Ascending aorta (tissue), 2 donors: ENCODE results near the gene RUBCNL. TPM values are rescaled to one million over a fixed set of nuclear protein-coding genes. Genes with fewer than 3 reads are reported as not detected.
A peak's percentile ranks its signal among the peaks of the same experiment; 100 is the strongest.

Experiments
- DNase-seq, 2 donors: peaks; one replicate each; pipeline ENCODE4 v3.0.0-alpha.2; 2019; ENCODE audit warnings: low spot score in 2 of 2
- H3K27ac ChIP-seq, 2 donors: fragments of 200-600 bp; sonication (generic); one replicate each; pipeline ENCODE4 v1.5.1; 2016 to 2017; ENCODE audit warnings: mild to moderate bottlenecking in 1 of 2
- H3K27me3 ChIP-seq: fragments of 200-600 bp; sonication (generic); one replicate; pipeline ENCODE4 v1.5.1; 2017
- H3K36me3 ChIP-seq, 2 donors: fragments of 200-600 bp; sonication (generic); one replicate each; pipeline ENCODE4 v1.5.1; 2016
- H3K4me1 ChIP-seq, 2 donors: fragments of 200-600 bp; sonication (generic); one replicate each; pipeline ENCODE4 v1.5.1; 2016 to 2017; ENCODE audit warnings: mild to moderate bottlenecking in 1 of 2
- H3K4me3 ChIP-seq, 2 donors: fragments of 200-600 bp; sonication (generic); one replicate each; pipeline ENCODE4 v1.5.1; 2016 to 2017; ENCODE audit warnings: mild to moderate bottlenecking in 1 of 2
- H3K9me3 ChIP-seq, 2 donors: fragments of 200-600 bp; sonication (generic); one replicate each; pipeline ENCODE4 v1.5.1; 2016
- CTCF ChIP-seq, 3 experiments: fragments of 200-600 bp in 2 of 3; fragments of 450-650 bp in 1 of 3; sonication (generic) in 2 of 3; IDR thresholded peaks; one replicate each; pipeline ENCODE4 v1.5.1; 2016 to 2019; ENCODE audit warnings: antibody characterized with exemption in 3 of 3, mild to moderate bottlenecking in 1 of 3, moderate library complexity in 1 of 3
- intact Hi-C: fragments of 100-400 bp; cut with DNase I; formaldehyde crosslinking; loops from one replicate; pipeline ENCODE4 v1.15.1; 2023
- total RNA-seq: library from RNA; depleted of rRNA; stranded (reverse); fragments of >200 nt; gene quantifications from one replicate; pipeline ENCODE4 v1.1.0, GENCODE V29; 2016

The RUBCNL gene
- total RNA-seq, 1 donor from 2014 or later: 2.4 TPM

GRCh38 chr13:46372071-46372470, 15.0 kb downstream of the RUBCNL start:
- Histone ChIP-seq H3K27ac (no peak overlapping the region), H3K4me3 (no peak overlapping the region), H3K9me3 (no peaks in the 10 kb centered on the region), H3K4me1 (peaks cover 0 to 6% of the 10 kb centered on the region in 2 donors), H3K36me3 (no peaks in the 10 kb centered on the region), H3K27me3 (no peaks in the 10 kb centered on the region)
- intact Hi-C loops: no loop called here
- DNase-seq: no peak
- no peak for TF ChIP-seq CTCF (IDR thresholded peaks at IDR 0.05)

- peak overlapping the region; percentile 37 to 61 for H3K27ac ChIP-seq
- intact Hi-C loops: no loop called here
- peak in 1 of 2 donors; percentile 69 for DNase-seq
- no peak overlapping the region for H3K4me3 ChIP-seq
- no peak for TF ChIP-seq CTCF (IDR thresholded peaks at IDR 0.05)
- H3K4me1 ChIP-seq: peaks cover 0 to 6% of the 10 kb centered on the region in 2 donors
- no peaks in the 10 kb centered on the region for H3K9me3 ChIP-seq
- H3K36me3 ChIP-seq: no peaks in the 10 kb centered on the region
- no peaks in the 10 kb centered on the region for H3K27me3 ChIP-seq
Measured at GRCh38 chr13:46369506-46370277, 17.4 kb downstream of the RUBCNL start.

GRCh38 chr13:46367617-46368327, 19.3 kb downstream of the RUBCNL start:
- no peaks in the 10 kb centered on the region for H3K36me3 ChIP-seq
- no peak overlapping the region for H3K4me3 ChIP-seq
- intact Hi-C loops: no loop called here
- TF ChIP-seq CTCF (IDR thresholded peaks at IDR 0.05): no peak
- DNase-seq: no peak
- H3K4me1 ChIP-seq: peaks cover 0 to 6% of the 10 kb centered on the region in 2 donors
- no peak overlapping the region for H3K27ac ChIP-seq
- H3K9me3 ChIP-seq: no peaks in the 10 kb centered on the region
- H3K27me3 ChIP-seq: no peaks in the 10 kb centered on the region

GRCh38 chr13:46361276-46361934, 25.6 kb downstream of the RUBCNL start:
- Histone ChIP-seq H3K9me3 (no peaks in the 10 kb centered on the region), H3K4me3 (no peak overlapping the region), H3K27ac (no peak overlapping the region), H3K27me3 (no peaks in the 10 kb centered on the region), H3K36me3 (no peaks in the 10 kb centered on the region), H3K4me1 (peaks cover 2% of the 10 kb centered on the region in 2 donors)
- DNase-seq: no peak
- TF ChIP-seq CTCF (IDR thresholded peaks at IDR 0.05): no peak
- intact Hi-C loops: no loop called here

DNA sequence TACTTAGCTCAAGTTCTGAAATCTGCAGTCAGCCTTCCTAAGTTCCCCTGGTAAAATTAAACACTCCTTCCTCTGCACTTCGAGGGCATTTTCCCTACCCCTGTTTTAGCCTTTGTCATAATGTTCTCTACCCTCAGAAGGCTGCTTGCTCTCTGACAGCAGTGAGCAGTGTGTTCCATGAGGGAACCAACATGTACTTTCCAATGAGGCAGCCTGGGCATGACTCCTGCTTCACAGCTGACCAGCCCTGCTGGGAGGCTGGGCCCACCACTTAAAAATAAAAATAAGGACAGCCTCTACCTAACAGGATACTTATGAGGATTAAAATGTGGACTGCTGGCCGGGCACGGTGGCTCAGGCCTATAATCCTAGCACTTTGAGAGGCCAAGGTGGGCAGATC, 26.4 kb downstream of the RUBCNL start:
- intact Hi-C loops: no loop called here

More for the DNA sequence above, 26.4 kb downstream of the RUBCNL start:
- Histone ChIP-seq H3K4me1 (peaks cover 2% of the 10 kb centered on the region in 2 donors), H3K36me3 (no peaks in the 10 kb centered on the region), H3K4me3 (no peak overlapping the region), H3K27me3 (no peaks in the 10 kb centered on the region), H3K27ac (peak overlapping the region in 1 of 2 donors; percentile 10), H3K9me3 (no peaks in the 10 kb centered on the region)
- no peak for TF ChIP-seq CTCF (IDR thresholded peaks at IDR 0.05)
- no peak for DNase-seq
